Trophoblast cell (in vitro differentiated cells and primary cell): ENCODE measurements around the gene ZNF480.
A peak's percentile ranks its signal among the peaks of the same experiment; 100 is the strongest.

ENCODE experiments used
- DNase-seq, 2 donors: peaks; one replicate each; pipeline ENCODE4 v3.0.0-alpha.2; 2016
- H2AFZ ChIP-seq: 2 replicates; pipeline ENCODE4 v1.6.1; 2013; ENCODE audit warnings: low read length, moderate library complexity, mild to moderate bottlenecking; ENCODE audit not compliant: insufficient read depth, poor library complexity
- H2AK5ac ChIP-seq: 2 replicates; pipeline ENCODE4 v1.6.1; 2013; ENCODE audit warnings: mild to moderate bottlenecking, low read length
- H2BK120ac ChIP-seq: 2 replicates; pipeline ENCODE4 v1.6.1; 2013; ENCODE audit warnings: low read length, mild to moderate bottlenecking, moderate library complexity; ENCODE audit not compliant: insufficient read depth, poor library complexity
- H2BK12ac ChIP-seq: 2 replicates; pipeline ENCODE4 v1.6.1; 2013; ENCODE audit warnings: mild to moderate bottlenecking, low read length, moderate library complexity
- H2BK5ac ChIP-seq: 2 replicates; pipeline ENCODE4 v1.6.1; 2013; ENCODE audit warnings: low read length, low read depth, moderate library complexity, mild to moderate bottlenecking; ENCODE audit not compliant: poor library complexity
- H3K14ac ChIP-seq: 2 replicates; pipeline ENCODE4 v1.6.1; 2013; ENCODE audit warnings: mild to moderate bottlenecking, low read length
- H3K18ac ChIP-seq: 2 replicates; pipeline ENCODE4 v1.6.1; 2013; ENCODE audit warnings: mild to moderate bottlenecking, low read length
- H3K23ac ChIP-seq: 2 replicates; pipeline ENCODE4 v1.6.1; 2013; ENCODE audit warnings: low read length
- H3K27ac ChIP-seq: 2 replicates; pipeline ENCODE4 v1.5.1; 2013; ENCODE audit warnings: low read depth, mild to moderate bottlenecking, inconsistent platforms, low read length, moderate library complexity
- H3K27me3 ChIP-seq: 2 replicates; pipeline ENCODE4 v1.6.1; 2013; ENCODE audit warnings: inconsistent platforms, mild to moderate bottlenecking, low read length, moderate library complexity; ENCODE audit not compliant: insufficient read depth
- H3K36me3 ChIP-seq, 2 experiments: 1 replicate in 1 of 2; 2 replicates in 1 of 2; pipeline ENCODE4 v1.6.1; 2013; ENCODE audit warnings: low read length in 2 of 2, mild to moderate bottlenecking in 2 of 2, moderate library complexity in 1 of 2; ENCODE audit not compliant: insufficient read depth in 2 of 2, control insufficient read depth in 1 of 2
- H3K4ac ChIP-seq: 2 replicates; pipeline ENCODE4 v1.6.1; 2013; ENCODE audit warnings: low read depth, mild to moderate bottlenecking, low read length, moderate library complexity
- H3K4me1 ChIP-seq, 2 experiments: 1 replicate in 1 of 2; 2 replicates in 1 of 2; pipeline ENCODE4 v1.6.1; 2013; ENCODE audit warnings: low read length in 2 of 2, mild to moderate bottlenecking in 2 of 2, moderate library complexity in 1 of 2; ENCODE audit not compliant: insufficient read depth in 2 of 2, control insufficient read depth in 1 of 2
- H3K4me2 ChIP-seq: 2 replicates; pipeline ENCODE4 v1.6.1; 2013; ENCODE audit warnings: inconsistent platforms, mild to moderate bottlenecking, low read length, moderate library complexity
- H3K4me3 ChIP-seq: 2 replicates; pipeline ENCODE4 v1.5.1; 2013; ENCODE audit warnings: mild to moderate bottlenecking, low read depth, low read length, inconsistent platforms
- H3K79me1 ChIP-seq: one replicate; pipeline ENCODE4 v1.6.1; 2013; ENCODE audit warnings: low read length
- H3K79me2 ChIP-seq: 2 replicates; pipeline ENCODE4 v1.6.1; 2013; ENCODE audit warnings: low read length, mild to moderate bottlenecking; ENCODE audit not compliant: control insufficient read depth, insufficient read depth, poor library complexity
- H3K9ac ChIP-seq: 2 replicates; pipeline ENCODE4 v1.6.1; 2013; ENCODE audit warnings: mild to moderate bottlenecking, low read length
- H3K9me3 ChIP-seq: 2 replicates; pipeline ENCODE4 v1.6.1; 2013; ENCODE audit warnings: low read depth, mild to moderate bottlenecking, control low read depth, inconsistent platforms, low read length; ENCODE audit not compliant: insufficient read depth
- H4K12ac ChIP-seq: 2 replicates; pipeline ENCODE4 v1.6.1; 2013; ENCODE audit warnings: low read depth, mild to moderate bottlenecking, low read length, moderate library complexity
- H4K8ac ChIP-seq: 2 replicates; pipeline ENCODE4 v1.6.1; 2013; ENCODE audit warnings: low read depth, mild to moderate bottlenecking, low read length, moderate library complexity
- H4K91ac ChIP-seq: one replicate; pipeline ENCODE4 v1.6.1; 2013; ENCODE audit warnings: low read depth, mild to moderate bottlenecking, low read length, moderate library complexity
- WGBS: extraction: QIAGEN DNeasy Blood & Tissue Kit; methylation state at CpG from one replicate; pipeline ENCODE4 v1.1.7; 2013; ENCODE audit warnings: missing lambda C conversion rate; ENCODE audit not compliant: insufficient read length, insufficient coverage; ENCODE audit errors: extremely low coverage; 5-methylcytosine and 5-hydroxymethylcytosine counted together

Gene ZNF480

DNA sequence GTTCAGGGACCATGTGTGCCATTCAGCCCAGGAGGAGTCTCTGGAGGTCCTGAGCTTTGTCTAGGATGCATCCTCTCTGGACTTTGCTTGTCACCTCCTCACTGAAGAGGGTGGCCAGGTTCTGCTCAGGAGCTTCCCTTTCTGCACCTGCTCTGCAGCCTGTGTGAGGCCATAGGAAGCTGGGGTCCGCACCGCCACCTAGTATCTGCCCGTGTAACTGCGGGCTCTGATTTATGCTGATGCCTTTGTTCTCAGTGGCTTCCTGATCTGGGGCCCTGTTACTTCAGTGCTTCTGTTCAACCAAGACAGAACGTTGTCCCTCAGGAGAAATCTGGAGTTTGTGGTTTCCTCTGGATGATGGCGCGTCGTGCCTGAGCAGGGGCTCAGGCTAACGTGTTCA lies 54.5 kb downstream of the ZNF480 start:
- Histone ChIP-seq H4K12ac (no peak overlapping the region), H3K4me2 (no peak overlapping the region), H3K18ac (no peak overlapping the region), H4K91ac (no peak overlapping the region), H2BK12ac (no peak overlapping the region), H3K36me3 (peaks cover 12 to 21% of the 10 kb centered on the region in 2 experiments), H3K4me3 (no peak overlapping the region), H3K79me1 (no peaks in the 10 kb centered on the region), H3K79me2 (no peaks in the 10 kb centered on the region), H4K8ac (no peak overlapping the region), H3K9me3 (peaks cover 2% of the 10 kb centered on the region), H3K4ac (no peak overlapping the region), H3K23ac (no peak overlapping the region), H2AK5ac (no peak overlapping the region), H3K27ac (no peak overlapping the region), H3K4me1 (no peaks in the 10 kb centered on the region), H2AFZ (no peak overlapping the region), H3K9ac (no peak overlapping the region), H3K27me3 (no peaks in the 10 kb centered on the region), H2BK5ac (no peak overlapping the region), H3K14ac (no peak overlapping the region), H2BK120ac (no peak overlapping the region)
- WGBS = no CpG with 5 or more reads among the region's 9 CpGs
- no peak for DNase-seq

DNA sequence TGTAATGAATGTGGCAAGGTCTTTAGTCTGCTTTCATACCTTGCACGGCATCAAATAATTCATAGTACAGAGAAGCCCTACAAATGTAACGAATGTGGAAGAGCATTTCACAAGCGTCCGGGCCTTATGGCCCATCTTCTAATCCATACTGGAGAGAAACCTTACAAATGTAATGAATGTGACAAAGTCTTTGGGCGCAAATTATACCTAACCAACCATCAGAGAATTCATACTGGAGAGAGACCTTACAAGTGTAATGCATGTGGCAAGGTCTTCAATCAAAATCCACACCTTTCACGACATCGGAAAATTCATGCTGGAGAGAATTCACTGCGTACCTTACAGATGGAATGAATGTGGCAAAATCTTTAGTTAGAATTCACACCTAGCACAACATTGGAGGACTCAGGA lies 69.5 kb downstream of the ZNF480 start:
- Histone ChIP-seq H3K4ac (no peak overlapping the region), H3K79me2 (peaks cover 3% of the 10 kb centered on the region), H3K4me1 (peaks cover 0 to 2% of the 10 kb centered on the region in 2 experiments), H3K27ac (no peak overlapping the region), H4K12ac (no peak overlapping the region), H4K8ac (no peak overlapping the region), H3K27me3 (no peaks in the 10 kb centered on the region), H4K91ac (no peak overlapping the region), H2BK5ac (no peak overlapping the region), H3K79me1 (peaks cover 4% of the 10 kb centered on the region), H3K9ac (no peak overlapping the region), H3K14ac (no peak overlapping the region), H3K4me2 (no peak overlapping the region), H3K23ac (no peak overlapping the region), H2AK5ac (no peak overlapping the region), H3K18ac (no peak overlapping the region), H3K9me3 (peaks cover 21% of the 10 kb centered on the region), H3K4me3 (no peak overlapping the region), H2BK12ac (no peak overlapping the region), H3K36me3 (peaks cover 12 to 15% of the 10 kb centered on the region in 2 experiments), H2AFZ (no peak overlapping the region), H2BK120ac (no peak overlapping the region)
- WGBS = no CpG with 5 or more reads among the region's 8 CpGs
- DNase-seq = no peak

DNA sequence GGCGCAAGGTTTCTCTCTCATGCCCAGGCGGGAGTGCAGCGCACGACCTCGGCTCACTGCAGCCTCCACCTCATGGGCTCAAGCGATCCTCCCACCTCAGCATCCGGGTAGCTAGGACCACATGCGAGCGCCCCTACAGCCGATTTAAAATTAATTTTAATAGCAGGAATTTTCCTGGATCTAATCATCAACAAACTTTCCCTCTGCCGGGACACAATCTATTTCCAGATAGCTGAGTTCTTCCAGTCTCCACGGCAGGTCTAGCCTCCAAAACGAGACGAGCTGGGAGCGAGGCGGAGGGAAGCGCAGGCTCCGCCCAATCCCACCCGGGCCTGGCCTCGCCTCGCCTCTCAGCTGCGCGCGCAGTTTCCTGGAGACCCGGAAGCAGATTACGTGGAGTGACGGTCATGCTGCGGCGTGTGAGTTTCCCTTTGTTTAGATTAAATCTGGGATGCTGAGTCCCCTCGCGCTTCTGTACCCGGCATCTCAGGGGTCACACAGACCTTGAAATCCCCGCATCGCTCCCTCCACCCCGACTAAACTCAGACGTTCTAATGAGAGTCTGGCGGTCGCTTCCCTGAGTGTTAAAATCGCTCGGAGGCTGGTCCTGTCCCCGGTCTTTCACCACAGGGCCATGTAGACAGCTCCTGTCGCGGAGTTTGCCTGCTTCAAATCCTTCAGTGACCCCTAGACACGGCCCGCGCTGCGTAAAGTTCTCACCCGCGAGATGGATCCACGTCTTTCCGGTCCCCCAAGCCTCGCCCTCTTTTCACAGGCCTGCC lies 72.8 kb downstream of the ZNF480 start, which contains the start of gene ZNF880:
Gene ZNF880 (plus strand): TSS at position 365 of the 782 bp plus-strand sequence. CDS start 43 bp downstream, at position 408.
- Histone ChIP-seq H2BK5ac (peak within 1 kb of the TSS; percentile 89), H3K9ac (peak within 1 kb of the TSS; percentile 87), H3K4ac (peak within 1 kb of the TSS; percentile 90), H3K23ac (no peak within 1 kb of the TSS), H4K12ac (peak within 1 kb of the TSS; percentile 96), H3K79me2 (peaks cover 3% of the 10 kb centered on the region), H2AFZ (peak within 1 kb of the TSS; percentile 100), H3K14ac (peak within 1 kb of the TSS; percentile 96), H3K4me3 (peak within 1 kb of the TSS; percentile 79), H3K4me1 (peaks cover 0 to 2% of the 10 kb centered on the region in 2 experiments), H2BK120ac (peak within 1 kb of the TSS; percentile 78), H3K27me3 (no peaks in the 10 kb centered on the region), H3K18ac (peak within 1 kb of the TSS; percentile 10), H3K79me1 (peaks cover 4% of the 10 kb centered on the region), H4K8ac (peak within 1 kb of the TSS; percentile 97), H3K36me3 (peaks cover 13 to 19% of the 10 kb centered on the region in 2 experiments), H2AK5ac (peak within 1 kb of the TSS; percentile 88), H3K4me2 (peak within 1 kb of the TSS; percentile 80), H2BK12ac (no peak within 1 kb of the TSS), H3K27ac (peak within 1 kb of the TSS; percentile 68), H4K91ac (peak within 1 kb of the TSS; percentile 94), H3K9me3 (peaks cover 11% of the 10 kb centered on the region)
- peak; percentile 94 to 98 for DNase-seq
- no CpG with 5 or more reads among the region's 52 CpGs for WGBS

DNA sequence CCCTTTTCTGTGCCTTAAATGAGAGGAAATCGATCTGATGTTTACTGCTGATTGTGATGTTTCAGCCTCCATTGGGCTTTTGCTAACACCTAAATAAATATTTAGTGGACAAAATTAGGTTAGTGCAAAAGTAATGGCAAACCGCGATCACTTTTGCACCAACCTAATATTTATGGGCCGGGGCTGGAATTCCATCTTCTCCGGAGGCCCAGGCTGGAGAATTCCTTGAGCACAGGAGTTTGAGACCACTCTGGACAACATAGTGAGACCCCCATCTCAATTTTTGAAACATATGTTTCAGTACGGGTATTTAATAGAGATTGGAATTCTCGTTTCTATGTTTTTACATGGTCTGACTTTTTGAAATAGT lies 73.4 kb downstream of the ZNF480 start:
- H3K27ac ChIP-seq = no peak overlapping the region
- peaks cover 3% of the 10 kb centered on the region for H3K79me2 ChIP-seq
- H3K36me3 ChIP-seq = peaks cover 15 to 20% of the 10 kb centered on the region in 2 experiments
- peak overlapping the region; percentile 97 for H4K8ac ChIP-seq
- H3K4me1 ChIP-seq = peaks cover 0 to 2% of the 10 kb centered on the region in 2 experiments
- no peak overlapping the region for H2BK120ac ChIP-seq
- no peak overlapping the region for H3K23ac ChIP-seq
- peaks cover 4% of the 10 kb centered on the region for H3K79me1 ChIP-seq
- peak overlapping the region; percentile 90 for H3K4ac ChIP-seq
- peak overlapping the region; percentile 96 for H3K14ac ChIP-seq
- no peak overlapping the region for H2BK12ac ChIP-seq
- peak overlapping the region; percentile 10 for H3K18ac ChIP-seq
- H2AFZ ChIP-seq = peak overlapping the region; percentile 100
- no peak for DNase-seq
- H4K91ac ChIP-seq = peak overlapping the region; percentile 94
- peak overlapping the region; percentile 80 for H3K4me2 ChIP-seq
- H2AK5ac ChIP-seq = no peak overlapping the region
- no peaks in the 10 kb centered on the region for H3K27me3 ChIP-seq
- H3K4me3 ChIP-seq = peak overlapping the region; percentile 79
- H3K9ac ChIP-seq = peak overlapping the region; percentile 87
- H2BK5ac ChIP-seq = peak overlapping the region; percentile 89
- no peak overlapping the region for H4K12ac ChIP-seq
- no CpG with 5 or more reads among the region's 7 CpGs for WGBS
- peaks cover 8% of the 10 kb centered on the region for H3K9me3 ChIP-seq
